ENCODE results near the gene TMEM270. TPM values are rescaled to one million over a fixed set of nuclear protein-coding genes. Genes with fewer than 3 reads are reported as not detected.
"Not testable (repeated sequence)": the region's sequence is repeated elsewhere in the genome, so short reads cannot be mapped to it uniquely, and the experiment has no call there.

TMEM270 gene, protein sequence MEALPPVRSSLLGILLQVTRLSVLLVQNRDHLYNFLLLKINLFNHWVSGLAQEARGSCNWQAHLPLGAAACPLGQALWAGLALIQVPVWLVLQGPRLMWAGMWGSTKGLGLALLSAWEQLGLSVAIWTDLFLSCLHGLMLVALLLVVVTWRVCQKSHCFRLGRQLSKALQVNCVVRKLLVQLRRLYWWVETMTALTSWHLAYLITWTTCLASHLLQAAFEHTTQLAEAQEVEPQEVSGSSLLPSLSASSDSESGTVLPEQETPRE
- polyA plus RNA-seq (2013, experiment 1 of 2; ENCODE audit: insufficient read length), result not detected
- not detected for polyA plus RNA-seq (2013, experiment 2 of 2; ENCODE audit: insufficient read length)

DNA sequence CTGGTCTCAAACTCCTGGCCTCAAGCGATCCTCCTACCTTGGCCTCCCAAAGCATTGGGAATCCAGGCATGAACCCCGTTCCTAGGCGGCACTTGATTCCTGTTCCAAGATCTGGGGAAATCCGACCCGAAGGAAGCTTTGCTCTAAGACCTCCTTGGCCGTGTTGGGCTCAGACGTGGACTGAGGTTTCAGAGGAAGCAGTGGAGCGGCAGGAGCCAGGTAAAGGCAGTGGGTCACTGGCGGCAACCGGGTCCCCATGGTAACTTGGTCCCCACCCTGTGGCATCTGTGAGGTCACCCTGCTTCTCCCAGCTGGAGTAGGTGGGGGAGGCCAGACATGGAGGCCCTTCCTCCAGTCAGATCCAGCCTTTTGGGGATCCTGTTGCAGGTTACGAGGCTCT is at the start of gene TMEM270:
Gene TMEM270 (plus strand): TSS at position 301 of the 400 bp plus-strand sequence. CDS start 36 bp downstream, at position 337.
- DNase-seq, result no peak

- peak; percentile 46 for DNase-seq
These were observed 49.2 kb upstream of the TMEM270 start for GRCh38 chr7:73811760-73812168.

GRCh38 chr7:73812996-73813395 is 48.0 kb upstream of the TMEM270 start:
- DNase-seq, result peak; percentile 25

GRCh38 chr7:73815436-73815835 is 45.5 kb upstream of the TMEM270 start:
- no peak for DNase-seq

- DNase-seq, result no peak
These were observed 43.8 kb upstream of the TMEM270 start for GRCh38 chr7:73817121-73817520.

- no peak for DNase-seq
These were observed 40.9 kb upstream of the TMEM270 start for GRCh38 chr7:73820013-73820412.

- DNase-seq, result not testable (repeated sequence)
These were observed 39.2 kb upstream of the TMEM270 start for GRCh38 chr7:73821597-73822285.

GRCh38 chr7:73822319-73823173 is 38.4 kb upstream of the TMEM270 start:
- DNase-seq, result peak; percentile 93

- DNase-seq, result no peak
These were observed 37.7 kb upstream of the TMEM270 start for GRCh38 chr7:73823257-73823656.

- DNase-seq, result no peak
These were observed 36.9 kb upstream of the TMEM270 start for GRCh38 chr7:73823873-73824592.

DNA sequence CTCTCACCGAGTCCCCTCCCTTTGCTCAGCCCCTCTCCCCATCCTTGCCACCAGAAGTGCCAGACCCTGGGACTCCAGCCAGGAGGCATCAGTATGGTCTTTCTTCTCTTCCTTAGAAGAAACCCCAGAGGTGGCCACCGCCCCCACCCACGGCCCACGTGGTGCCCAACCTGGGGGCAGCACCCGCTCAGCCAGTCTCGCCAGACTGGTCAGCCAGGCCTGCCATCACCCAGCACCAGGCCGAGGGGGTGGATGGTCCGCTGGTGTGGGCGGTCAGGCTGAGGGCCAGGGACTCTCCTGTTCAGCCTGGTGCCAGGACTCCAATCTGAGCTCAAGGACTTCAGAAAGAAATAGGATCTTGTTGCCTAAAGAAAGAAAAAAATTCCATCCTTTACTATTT is 36.0 kb upstream of the TMEM270 start:
- DNase-seq, result no peak

- no peak for DNase-seq
These were observed 33.3 kb upstream of the TMEM270 start for GRCh38 chr7:73827567-73828106.

- DNase-seq, result peak; percentile 31
These were observed 32.7 kb upstream of the TMEM270 start for GRCh38 chr7:73828107-73828803.

DNA sequence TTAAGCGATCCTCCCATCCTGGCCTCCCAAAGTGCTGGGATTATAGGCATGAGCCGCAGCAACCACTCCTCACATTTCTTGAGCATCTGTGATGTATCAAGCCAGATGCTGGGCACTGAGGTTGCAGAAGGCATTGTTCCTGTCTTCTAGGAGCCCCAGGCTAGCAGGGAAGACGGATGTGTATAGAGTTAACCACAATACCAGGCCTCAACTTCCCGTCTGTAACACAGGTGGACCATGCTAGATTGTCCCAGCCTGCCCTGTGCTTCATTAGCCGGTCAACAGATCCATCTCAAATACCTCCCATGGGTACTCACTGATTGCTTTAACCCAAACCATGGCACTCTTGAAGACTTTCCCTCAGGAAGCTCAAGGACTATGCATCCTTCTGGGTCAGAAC is 32.0 kb upstream of the TMEM270 start:
- no peak for DNase-seq

GRCh38 chr7:73829505-73829904 is 31.5 kb upstream of the TMEM270 start:
- no peak for DNase-seq

GRCh38 chr7:73829921-73830680 is 30.9 kb upstream of the TMEM270 start:
- DNase-seq, result no peak

GRCh38 chr7:73830681-73831583 is 30.0 kb upstream of the TMEM270 start, which contains the start of gene CLDN4:
Gene CLDN4, plus strand, starts transcription at chr7:73830996. Its CDS starts 206 bp downstream, at chr7:73831202.
- peak; percentile 24 for DNase-seq

GRCh38 chr7:73831584-73831833 is 29.4 kb upstream of the TMEM270 start:
- no peak for DNase-seq

- no peak for DNase-seq
These were observed 28.9 kb upstream of the TMEM270 start for GRCh38 chr7:73831834-73832651.
